Stimulated activated effector memory CD8-positive, alpha-beta T cell treated with anti-CD3 and anti-CD28 coated beads, Interleukin-12 subunit alpha, Interleukin-12 subunit beta, amount 100 ng/mL, for 72 hours (primary cell): ENCODE results near the gene CSF1R.
A peak's percentile ranks its signal among the peaks of the same experiment; 100 is the strongest.

ENCODE experiments used
- ATAC-seq: fragments of 150-1000 bp; cut with Tn5 transposase; 2 replicates; pipeline ENCODE4 v1.10.0; 2021
- DNase-seq, 2 donors: peaks; one replicate each; pipeline ENCODE4 v3.0.0; 2021 to 2022; ENCODE audit warnings: low spot score in 2 of 2
- H3K27ac Mint-ChIP-seq: one replicate; pipeline ENCODE4 v1.8.0; 2022; ENCODE audit warnings: mild to moderate bottlenecking, mixed read lengths
- H3K36me3 Mint-ChIP-seq: one replicate; pipeline ENCODE4 v1.8.0; 2022; ENCODE audit warnings: mild to moderate bottlenecking, mixed read lengths
- H3K4me1 Mint-ChIP-seq: one replicate; pipeline ENCODE4 v1.8.0; 2022; ENCODE audit warnings: mixed read lengths
- H3K4me3 Mint-ChIP-seq: one replicate; pipeline ENCODE4 v1.8.0; 2022; ENCODE audit warnings: mild to moderate bottlenecking, mixed read lengths
- H3K9me3 Mint-ChIP-seq: one replicate; pipeline ENCODE4 v1.8.0; 2022; ENCODE audit warnings: mixed read lengths

Gene CSF1R

GRCh38 chr5:150061538-150061995 is 24.8 kb downstream of the CSF1R start:
- Mint-ChIP-seq H3K4me1 (peaks cover 7% of the 10 kb centered on the region), H3K4me3 (no peak overlapping the region), H3K27ac (no peak overlapping the region), H3K36me3 (peaks cover 13% of the 10 kb centered on the region), H3K9me3 (no peaks in the 10 kb centered on the region)
- ATAC-seq (no peak), DNase-seq (no peak)

DNA sequence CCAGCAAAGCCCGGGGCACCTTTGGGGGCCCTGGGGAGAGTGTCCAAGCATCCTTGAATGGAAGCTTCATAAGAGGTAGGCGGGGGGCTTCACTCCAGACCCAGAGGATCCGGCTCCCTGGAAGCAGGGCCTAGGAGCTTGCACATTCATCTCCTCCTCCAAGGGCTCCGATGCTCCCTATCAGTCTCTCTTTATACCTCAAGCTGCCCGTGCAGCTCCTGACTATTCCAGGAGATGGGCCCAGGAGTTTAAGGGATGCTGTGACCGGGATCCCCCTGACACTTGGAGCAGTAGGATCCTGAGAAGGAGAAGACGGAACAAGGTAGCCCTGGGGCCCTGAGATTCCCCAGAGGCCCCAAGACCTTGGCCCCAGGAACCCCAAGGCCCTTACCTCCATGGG is 25.9 kb downstream of the CSF1R start:
- H3K27ac Mint-ChIP-seq, result peak overlapping the region; percentile 3

GRCh38 chr5:150059623-150060022 is 26.7 kb downstream of the CSF1R start:
- Mint-ChIP-seq H3K9me3 (no peaks in the 10 kb centered on the region), H3K4me3 (no peak overlapping the region), H3K27ac (no peak overlapping the region), H3K4me1 (peaks cover 6% of the 10 kb centered on the region), H3K36me3 (peaks cover 20% of the 10 kb centered on the region)
- DNase-seq (no peak), ATAC-seq (no peak)

More for the DNA sequence above, 25.9 kb downstream of the CSF1R start:
- peaks cover 17% of the 10 kb centered on the region for H3K36me3 Mint-ChIP-seq
- DNase-seq (no peak), ATAC-seq (no peak)
- peaks cover 6% of the 10 kb centered on the region for H3K4me1 Mint-ChIP-seq
- no peak overlapping the region for H3K4me3 Mint-ChIP-seq
- H3K9me3 Mint-ChIP-seq, result no peaks in the 10 kb centered on the region

- Mint-ChIP-seq H3K4me3 (no peak overlapping the region), H3K27ac (no peak overlapping the region), H3K36me3 (peaks cover 30% of the 10 kb centered on the region), H3K4me1 (peaks cover 7% of the 10 kb centered on the region), H3K9me3 (no peaks in the 10 kb centered on the region)
- ATAC-seq (peak; percentile 33), DNase-seq (no peak)
Observed at GRCh38 chr5:150058480-150059126, 27.8 kb downstream of the CSF1R start.

GRCh38 chr5:150057996-150058395 is 28.4 kb downstream of the CSF1R start:
- Mint-ChIP-seq H3K27ac (peak overlapping the region; percentile 35), H3K4me1 (peaks cover 13% of the 10 kb centered on the region)

GRCh38 chr5:150057511-150057910 is 28.8 kb downstream of the CSF1R start:
- H3K27ac Mint-ChIP-seq, result peak overlapping the region; percentile 35
- DNase-seq, result no peak
- no peak overlapping the region for H3K4me3 Mint-ChIP-seq
- ATAC-seq, result no peak
- H3K36me3 Mint-ChIP-seq, result peaks cover 41% of the 10 kb centered on the region
- peaks cover 16% of the 10 kb centered on the region for H3K4me1 Mint-ChIP-seq
- no peaks in the 10 kb centered on the region for H3K9me3 Mint-ChIP-seq

More at GRCh38 chr5:150057996-150058395, 28.4 kb downstream of the CSF1R start:
- no peak for ATAC-seq
- DNase-seq, result no peak
- H3K9me3 Mint-ChIP-seq, result no peaks in the 10 kb centered on the region
- no peak overlapping the region for H3K4me3 Mint-ChIP-seq
- peaks cover 36% of the 10 kb centered on the region for H3K36me3 Mint-ChIP-seq

DNA sequence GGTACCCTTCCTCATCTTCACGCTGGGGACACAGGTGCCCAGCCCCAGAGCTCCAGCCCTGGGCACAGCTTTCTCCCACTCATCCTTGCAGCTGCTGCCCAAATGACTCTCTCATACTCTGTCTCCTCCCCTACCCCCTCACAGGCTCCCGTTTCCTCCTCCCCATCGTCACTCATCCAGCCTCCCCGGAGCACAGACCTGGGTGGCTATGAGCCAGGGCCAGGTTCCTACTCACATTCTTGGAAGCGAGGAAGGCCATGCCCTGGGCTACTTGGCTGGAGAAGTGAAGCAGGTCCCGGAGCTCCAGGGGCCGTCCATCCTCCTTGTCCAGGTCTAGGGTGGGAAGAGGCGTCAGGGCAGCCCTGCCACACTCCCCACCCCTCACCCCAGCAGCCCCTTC is 29.3 kb downstream of the CSF1R start:
- Mint-ChIP-seq H3K4me3 (no peak overlapping the region), H3K36me3 (peaks cover 46% of the 10 kb centered on the region), H3K4me1 (peaks cover 16% of the 10 kb centered on the region), H3K9me3 (no peaks in the 10 kb centered on the region), H3K27ac (peak overlapping the region; percentile 35)
- DNase-seq, result no peak
- ATAC-seq, result no peak

DNA sequence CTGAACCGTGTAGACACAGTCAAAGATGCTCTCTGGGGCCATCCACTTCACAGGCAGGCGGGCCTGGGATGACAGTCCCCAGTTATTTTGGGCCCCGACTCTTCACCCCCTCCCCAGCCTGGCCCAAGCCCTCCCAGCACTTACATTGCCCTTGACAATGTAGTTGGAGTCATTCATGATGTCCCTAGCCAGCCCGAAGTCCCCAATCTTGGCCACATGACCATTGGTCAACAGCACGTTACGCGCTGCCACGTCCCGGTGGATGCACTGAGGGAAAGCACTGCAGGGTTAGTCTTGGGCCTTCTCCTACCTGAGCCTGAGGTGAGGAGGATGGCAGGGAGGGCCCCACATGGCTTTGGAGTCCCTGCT is 30.3 kb downstream of the CSF1R start:
- ATAC-seq, result no peak
- H3K9me3 Mint-ChIP-seq, result no peaks in the 10 kb centered on the region
- H3K36me3 Mint-ChIP-seq, result peaks cover 56% of the 10 kb centered on the region
- DNase-seq, result no peak
- H3K4me3 Mint-ChIP-seq, result no peak overlapping the region
- peaks cover 16% of the 10 kb centered on the region for H3K4me1 Mint-ChIP-seq
- H3K27ac Mint-ChIP-seq, result no peak overlapping the region

- H3K9me3 Mint-ChIP-seq, result no peaks in the 10 kb centered on the region
- no peak overlapping the region for H3K27ac Mint-ChIP-seq
- H3K4me1 Mint-ChIP-seq, result peaks cover 16% of the 10 kb centered on the region
- DNase-seq, result no peak
- H3K36me3 Mint-ChIP-seq, result peaks cover 61% of the 10 kb centered on the region
- no peak overlapping the region for H3K4me3 Mint-ChIP-seq
- no peak for ATAC-seq
Observed at GRCh38 chr5:150055326-150056074, 30.9 kb downstream of the CSF1R start.

- Mint-ChIP-seq H3K27ac (peak overlapping the region; percentile 61), H3K4me1 (peaks cover 25% of the 10 kb centered on the region), H3K9me3 (no peaks in the 10 kb centered on the region), H3K36me3 (peaks cover 71% of the 10 kb centered on the region), H3K4me3 (no peak overlapping the region)
- DNase-seq (no peak), ATAC-seq (no peak)
Observed at GRCh38 chr5:150054569-150054968, 31.8 kb downstream of the CSF1R start.

DNA sequence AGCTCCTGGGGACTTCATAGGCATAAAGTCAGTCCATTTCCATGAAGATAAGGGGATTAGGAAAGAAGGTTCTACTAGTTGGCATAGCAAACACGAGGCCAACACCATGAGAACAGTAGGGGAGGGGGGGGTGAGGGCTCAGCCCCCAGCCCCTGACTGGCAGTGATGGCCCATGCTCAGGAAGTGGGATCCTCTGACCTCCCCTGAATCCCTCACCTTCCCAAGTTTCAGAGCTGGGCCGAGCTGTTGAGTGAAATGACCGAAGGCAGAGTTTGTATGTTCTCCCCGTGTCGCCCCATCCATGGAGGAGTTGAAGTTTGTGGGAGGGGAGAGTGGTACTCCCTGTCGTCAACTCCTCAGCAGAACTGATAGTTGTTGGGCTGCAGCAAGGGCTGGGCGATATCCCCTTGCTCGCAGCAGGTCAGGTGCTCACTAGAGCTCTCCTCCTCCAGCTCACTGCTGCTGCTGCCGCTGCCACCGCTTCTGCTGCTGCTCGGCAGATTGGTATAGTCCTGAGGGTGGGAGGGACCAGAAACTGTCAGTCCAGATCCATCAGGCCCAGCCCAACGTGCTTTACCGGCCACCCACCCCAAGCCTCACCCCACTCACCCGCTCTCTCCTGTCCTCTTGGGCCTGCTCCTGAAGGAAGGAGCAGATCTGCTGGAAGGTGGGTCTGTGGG is 32.5 kb downstream of the CSF1R start:
- no peak overlapping the region for H3K4me3 Mint-ChIP-seq
- peaks cover 30% of the 10 kb centered on the region for H3K4me1 Mint-ChIP-seq
- H3K9me3 Mint-ChIP-seq, result no peaks in the 10 kb centered on the region
- peak overlapping the region; percentile 61 for H3K27ac Mint-ChIP-seq
- ATAC-seq, result no peak
- peaks cover 78% of the 10 kb centered on the region for H3K36me3 Mint-ChIP-seq
- DNase-seq, result no peak

GRCh38 chr5:150052956-150053712 is 33.2 kb downstream of the CSF1R start:
- Mint-ChIP-seq H3K9me3 (no peaks in the 10 kb centered on the region), H3K27ac (peak overlapping the region; percentile 19), H3K36me3 (peaks cover 85% of the 10 kb centered on the region), H3K4me1 (peaks cover 25% of the 10 kb centered on the region), H3K4me3 (no peak overlapping the region)
- DNase-seq, result no peak
- ATAC-seq, result peak; percentile 76

- peaks cover 88% of the 10 kb centered on the region for H3K36me3 Mint-ChIP-seq
- peak overlapping the region; percentile 19 for H3K27ac Mint-ChIP-seq
- H3K4me3 Mint-ChIP-seq, result no peak overlapping the region
- no peaks in the 10 kb centered on the region for H3K9me3 Mint-ChIP-seq
- ATAC-seq, result no peak
- DNase-seq, result no peak
- peaks cover 25% of the 10 kb centered on the region for H3K4me1 Mint-ChIP-seq
Observed at GRCh38 chr5:150052226-150052955, 34.0 kb downstream of the CSF1R start.

DNA sequence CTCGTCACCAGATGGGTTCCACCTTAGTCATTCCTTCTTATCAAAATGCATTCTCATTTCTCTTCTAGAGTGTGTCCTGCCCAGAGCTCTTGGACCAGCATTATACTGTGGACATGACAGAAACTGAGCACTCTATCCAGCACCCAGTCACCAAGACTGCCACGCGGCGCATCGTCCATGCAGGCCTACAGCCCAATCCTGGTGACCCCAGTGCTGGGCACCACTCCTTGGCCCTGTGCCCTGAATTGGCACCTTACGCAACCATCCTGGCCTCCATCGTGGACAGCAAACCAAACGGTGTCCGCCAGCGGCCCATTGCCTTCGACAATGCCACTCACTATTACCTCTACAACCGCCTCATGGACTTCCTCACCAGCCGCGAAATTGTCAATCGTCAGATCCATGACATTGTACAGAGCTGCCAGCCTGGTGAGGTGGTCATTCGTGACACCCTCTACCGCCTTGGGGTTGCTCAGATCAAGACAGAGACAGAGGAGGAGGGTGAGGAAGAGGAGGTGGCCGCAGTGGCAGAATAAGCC is 34.6 kb downstream of the CSF1R start:
- H3K27ac Mint-ChIP-seq, result no peak overlapping the region

More for the DNA sequence above, 34.6 kb downstream of the CSF1R start:
- no peak for ATAC-seq
- H3K4me1 Mint-ChIP-seq, result peaks cover 25% of the 10 kb centered on the region
- DNase-seq, result no peak
- H3K9me3 Mint-ChIP-seq, result no peaks in the 10 kb centered on the region
- H3K36me3 Mint-ChIP-seq, result peaks cover 88% of the 10 kb centered on the region
- no peak overlapping the region for H3K4me3 Mint-ChIP-seq
